NCI-H2081 treated with DMSO at 0.1 percent for 48 hours (cell line): Measurements from ENCODE around the gene PSMD5.

Experiments used
- DNase-seq: peaks from one replicate; lab custom pipeline; 2025; lab: John Stamatoyannopoulos, UW

PSMD5 gene

GRCh38 chr9:120874226-120875194 lies 31.8 kb upstream of the PSMD5 start:
- DNase-seq, result no peak

- no peak for DNase-seq
Observed at GRCh38 chr9:120873512-120873911, 30.8 kb upstream of the PSMD5 start.

GRCh38 chr9:120872791-120873502 lies 30.2 kb upstream of the PSMD5 start:
- DNase-seq, result no peak

GRCh38 chr9:120870206-120870605 lies 27.5 kb upstream of the PSMD5 start:
- DNase-seq, result no peak

GRCh38 chr9:120869726-120870125 lies 27.0 kb upstream of the PSMD5 start:
- DNase-seq, result no peak

- no peak for DNase-seq
Observed at GRCh38 chr9:120869360-120869687, 26.6 kb upstream of the PSMD5 start.

GRCh38 chr9:120868676-120869359 lies 26.1 kb upstream of the PSMD5 start:
- DNase-seq, result no peak

- no peak for DNase-seq
Observed at GRCh38 chr9:120868339-120868675, 25.6 kb upstream of the PSMD5 start.

GRCh38 chr9:120867676-120868338 lies 25.1 kb upstream of the PSMD5 start:
- no peak for DNase-seq

GRCh38 chr9:120866651-120867050 lies 23.9 kb upstream of the PSMD5 start:
- DNase-seq, result no peak

GRCh38 chr9:120865809-120866208 lies 23.1 kb upstream of the PSMD5 start:
- no peak for DNase-seq

- DNase-seq, result no peak
Observed at GRCh38 chr9:120865176-120865575, 22.5 kb upstream of the PSMD5 start.

- DNase-seq, result no peak
Observed at GRCh38 chr9:120864719-120865118, 22.0 kb upstream of the PSMD5 start.

- no peak for DNase-seq
Observed at GRCh38 chr9:120863833-120864232, 21.1 kb upstream of the PSMD5 start.

- DNase-seq, result no peak
Observed at GRCh38 chr9:120862452-120862851, 19.7 kb upstream of the PSMD5 start.

GRCh38 chr9:120861935-120862334 lies 19.2 kb upstream of the PSMD5 start:
- no peak for DNase-seq

GRCh38 chr9:120860083-120860482 lies 17.4 kb upstream of the PSMD5 start:
- DNase-seq, result no peak

GRCh38 chr9:120859361-120859760 lies 16.6 kb upstream of the PSMD5 start:
- DNase-seq, result no peak

GRCh38 chr9:120857902-120858301 lies 15.2 kb upstream of the PSMD5 start:
- no peak for DNase-seq

GRCh38 chr9:120857481-120857880 lies 14.8 kb upstream of the PSMD5 start:
- no peak for DNase-seq

GRCh38 chr9:120856700-120857099 lies 14.0 kb upstream of the PSMD5 start:
- DNase-seq, result no peak
